Right lobe of liver (tissue), 6 donors: ENCODE data around the gene PAPOLG. TPM values are rescaled to one million over a fixed set of nuclear protein-coding genes. Genes with fewer than 3 reads are reported as not detected.

Experiments
- ATAC-seq, 4 donors: fragments of 200-7000 bp; cut with Tn5 transposase; one replicate each; pipeline ENCODE4 v1.9.1; 2020; ENCODE audit warnings: mild to moderate bottlenecking in 4 of 4, moderate library complexity in 4 of 4
- DNase-seq, 3 donors: peaks; one replicate each; pipeline ENCODE4 v3.0.0-alpha.2; 2020
- H3K27ac ChIP-seq, 3 donors: fragments of 200-600 bp; one replicate each; pipeline ENCODE4 v1.8.0; 2022
- H3K27me3 ChIP-seq, 2 donors: fragments of 200-600 bp; one replicate each; pipeline ENCODE4 v1.8.0; 2022
- H3K36me3 ChIP-seq, 4 donors: fragments of 200-600 bp; sonication (generic) in 1 of 4; one replicate each; pipeline versions ENCODE4 v1.5.1 to v1.8.0; 2017 to 2022; ENCODE audit warnings: control low read depth in 1 of 4
- H3K4me1 ChIP-seq, 4 donors: fragments of 200-600 bp; sonication (generic) in 1 of 4; one replicate each; pipeline versions ENCODE4 v1.5.1 to v1.8.0; 2017 to 2022; ENCODE audit warnings: control low read depth in 1 of 4
- H3K4me3 ChIP-seq, 3 donors: fragments of 200-600 bp; one replicate each; pipeline ENCODE4 v1.8.0; 2022
- H3K9me3 ChIP-seq, 4 donors: fragments of 200-600 bp; sonication (generic) in 1 of 4; one replicate each; pipeline versions ENCODE4 v1.5.1 to v1.8.0; 2017 to 2022; ENCODE audit warnings: control low read depth in 1 of 4
- POLR2A ChIP-seq: fragments of 450-650 bp; IDR thresholded peaks from one replicate; pipeline ENCODE4 v1.6.1; 2017; ENCODE audit warnings: antibody characterized with exemption, mild to moderate bottlenecking
- WGBS: methylation state at CpG from one replicate; pipeline ENCODE4 v1.1.6; 2018; ENCODE audit warnings: low coverage, low lambda C conversion rate; ENCODE audit not compliant: insufficient coverage; ENCODE audit errors: missing lambda C conversion rate; 5-methylcytosine and 5-hydroxymethylcytosine counted together
- intact Hi-C, 2 donors: fragments of 100-400 bp; cut with DNase I; formaldehyde crosslinking; loops; one replicate each; pipeline versions ENCODE4 v1.11.2 to v1.14.1; 2022
- long read RNA-seq: library from polyadenylated mRNA; unstranded; transcript quantifications from one replicate; pipeline ENCODE4 v2.0.0, GENCODE V29; 2019
- total RNA-seq, 6 experiments: library from RNA; depleted of rRNA in 2 of 6; stranded (reverse); fragments of >200 nt in 2 of 6; fragmentation: NEBNext Ultra II Directional in 3 of 6; extraction: Animal tissue kit (Norgen Biotek cat#: 25700) in 3 of 6; gene quantifications; one replicate each; pipeline versions ENCODE4 v1.1.0 to v1.2.4, GENCODE V29; 2016 to 2023
- TF ChIP-seq, protein P1 (sequence below), 4 donors: fragments of 200-600 bp in 3 of 4; fragments of 450-650 bp in 1 of 4; IDR thresholded peaks; one replicate each; pipeline versions ENCODE4 v1.5.1 to v1.8.0; 2016 to 2022; ENCODE audit warnings: antibody characterized with exemption in 4 of 4, mild to moderate bottlenecking in 2 of 4
- donor health status: DM: no; HTN: yes; CAD: no.
- donor health status: DM: no; HTN: no; CAD: no.
- donor health status: DM: no; HTN: no; CAD: no.
- donor health status: DM: no; HTN: yes; CAD: no.
- donor health status: DM: no; HTN: yes; CAD: no.

The PAPOLG gene
- total RNA-seq = 1 to 10 TPM; 3.6 to 5.9 (median 4.2) TPM
- long read RNA-seq, partial matches to known transcripts = 1 of 2 reads
- long read RNA-seq, other reads (novel, unspliced or antisense) = 1 of 2 reads

DNA sequence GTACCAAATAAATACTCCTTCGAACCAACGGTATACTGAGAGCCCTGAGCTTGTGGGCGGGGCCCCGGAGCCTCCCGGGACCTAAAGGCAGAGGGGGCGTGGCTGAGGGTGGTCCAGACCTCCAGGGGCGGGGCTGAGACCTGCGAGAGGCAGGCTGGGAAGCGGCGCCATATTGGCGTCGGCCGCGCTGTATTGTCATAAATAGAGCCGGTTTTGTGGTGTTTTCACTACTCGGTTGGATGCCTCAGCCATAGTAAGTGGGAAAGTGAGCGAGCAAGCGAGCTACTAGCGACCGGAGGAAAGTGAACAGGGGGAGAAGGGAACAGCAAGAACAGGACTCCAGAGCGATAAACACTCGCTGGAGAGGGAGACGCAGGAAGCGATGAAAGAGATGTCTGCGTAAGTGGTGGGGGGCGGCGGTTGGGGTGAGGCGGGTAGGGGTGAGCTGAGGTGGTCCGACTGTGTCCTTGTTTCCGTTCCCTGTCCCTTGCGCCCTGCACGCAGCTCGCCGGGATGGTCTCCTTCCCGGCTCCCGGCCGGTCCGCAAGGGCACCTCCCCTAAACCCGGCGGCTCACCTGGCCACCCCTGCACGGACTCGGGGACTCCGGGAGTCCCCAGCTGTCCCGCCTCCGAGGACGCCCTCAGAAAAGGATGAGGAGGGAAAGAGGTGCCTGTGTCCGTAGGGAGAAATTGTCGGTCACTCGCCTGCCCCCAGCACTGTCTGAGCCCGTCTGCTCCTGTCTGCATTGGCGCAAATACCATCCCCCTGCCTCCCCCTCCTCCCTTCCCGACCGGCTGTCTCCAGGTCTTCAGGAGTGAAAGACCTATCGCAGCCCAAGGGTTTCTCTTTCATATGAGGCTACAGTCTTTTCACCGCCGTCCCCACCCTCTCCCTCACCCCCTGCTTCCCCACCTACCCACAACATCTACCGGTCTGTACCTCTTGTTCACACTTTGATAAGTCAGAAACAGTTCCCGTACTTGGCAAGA, at the start of gene PAPOLG:
Gene PAPOLG (plus strand): TSS at position 172 of the 991 bp plus-strand sequence. CDS start 211 bp downstream, at position 383.
- H3K4me1 ChIP-seq = peaks cover 0 to 11% (median 0%) of the 10 kb centered on the region in 4 donors
- WGBS = under 1% methylated on average over 33 of the region's 58 CpGs
- intact Hi-C loops = no loop called here
- TF ChIP-seq, protein P1, sequence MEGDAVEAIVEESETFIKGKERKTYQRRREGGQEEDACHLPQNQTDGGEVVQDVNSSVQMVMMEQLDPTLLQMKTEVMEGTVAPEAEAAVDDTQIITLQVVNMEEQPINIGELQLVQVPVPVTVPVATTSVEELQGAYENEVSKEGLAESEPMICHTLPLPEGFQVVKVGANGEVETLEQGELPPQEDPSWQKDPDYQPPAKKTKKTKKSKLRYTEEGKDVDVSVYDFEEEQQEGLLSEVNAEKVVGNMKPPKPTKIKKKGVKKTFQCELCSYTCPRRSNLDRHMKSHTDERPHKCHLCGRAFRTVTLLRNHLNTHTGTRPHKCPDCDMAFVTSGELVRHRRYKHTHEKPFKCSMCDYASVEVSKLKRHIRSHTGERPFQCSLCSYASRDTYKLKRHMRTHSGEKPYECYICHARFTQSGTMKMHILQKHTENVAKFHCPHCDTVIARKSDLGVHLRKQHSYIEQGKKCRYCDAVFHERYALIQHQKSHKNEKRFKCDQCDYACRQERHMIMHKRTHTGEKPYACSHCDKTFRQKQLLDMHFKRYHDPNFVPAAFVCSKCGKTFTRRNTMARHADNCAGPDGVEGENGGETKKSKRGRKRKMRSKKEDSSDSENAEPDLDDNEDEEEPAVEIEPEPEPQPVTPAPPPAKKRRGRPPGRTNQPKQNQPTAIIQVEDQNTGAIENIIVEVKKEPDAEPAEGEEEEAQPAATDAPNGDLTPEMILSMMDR (IDR thresholded peaks at IDR 0.05) = no peak
- TF ChIP-seq POLR2A = peak; percentile 40
- no peaks in the 10 kb centered on the region for H3K27me3 ChIP-seq
- peaks cover 0 to 17% (median 2%) of the 10 kb centered on the region in 4 donors for H3K36me3 ChIP-seq
- peak; percentile 99 to 100 (median 100) for ATAC-seq
- DNase-seq = peak; percentile 97
- peak within 1 kb of the TSS; percentile 70 to 83 (median 76) for H3K27ac ChIP-seq
- peak within 1 kb of the TSS; percentile 80 to 90 (median 84) for H3K4me3 ChIP-seq
- H3K9me3 ChIP-seq = no peaks in the 10 kb centered on the region

GRCh38 chr2:60707750-60708371, 48.2 kb upstream of the PAPOLG start:
- 34% methylated on average over 11 of the region's 11 CpGs for WGBS
- ATAC-seq = peak; percentile 64 to 79 (median 71)
- TF ChIP-seq, protein P1 (IDR thresholded peaks at IDR 0.05) = peak; percentile 67 to 76 (median 74)
- TF ChIP-seq POLR2A = no peak
- Histone ChIP-seq H3K27me3 (no peaks in the 10 kb centered on the region), H3K9me3 (no peaks in the 10 kb centered on the region), H3K27ac (no peak overlapping the region), H3K4me3 (no peak overlapping the region), H3K36me3 (no peaks in the 10 kb centered on the region), H3K4me1 (no peaks in the 10 kb centered on the region)
- DNase-seq = no peak
- intact Hi-C loops = loop anchor here in 1 of 2 donors (10.0 kb wide), 1 partner anchor 297 kb away; no protein-coding TSS in a partner anchor

GRCh38 chr2:60708630-60709320, 47.3 kb upstream of the PAPOLG start:
- WGBS = 77% methylated on average over 5 of the region's 7 CpGs
- TF ChIP-seq, protein P1 (IDR thresholded peaks at IDR 0.05) = no peak
- TF ChIP-seq POLR2A = no peak
- intact Hi-C loops = loop anchor here in 1 of 2 donors (10.0 kb wide), 1 partner anchor 296 kb away; no protein-coding TSS in a partner anchor
- Histone ChIP-seq H3K4me1 (no peaks in the 10 kb centered on the region), H3K36me3 (no peaks in the 10 kb centered on the region), H3K27ac (no peak overlapping the region), H3K27me3 (no peaks in the 10 kb centered on the region), H3K9me3 (no peaks in the 10 kb centered on the region), H3K4me3 (no peak overlapping the region)
- ATAC-seq (no peak), DNase-seq (no peak)

GRCh38 chr2:60710707-60711106, 45.4 kb upstream of the PAPOLG start:
- H3K4me1 ChIP-seq = no peaks in the 10 kb centered on the region
- no peak overlapping the region for H3K27ac ChIP-seq
- intact Hi-C loops = no loop called here
- WGBS = 51% methylated on average over 3 of the region's 4 CpGs
- H3K36me3 ChIP-seq = no peaks in the 10 kb centered on the region
- no peak overlapping the region for H3K4me3 ChIP-seq
- peak; percentile 33 for TF ChIP-seq POLR2A
- TF ChIP-seq, protein P1 (IDR thresholded peaks at IDR 0.05) = no peak
- H3K9me3 ChIP-seq = no peaks in the 10 kb centered on the region
- DNase-seq (peak in 1 of 3 donors; percentile 27), ATAC-seq (peak; percentile 46 to 84 (median 75))
- H3K27me3 ChIP-seq = no peaks in the 10 kb centered on the region
